Fibroblast of skin of abdomen (primary cell): Measurements from ENCODE around the gene KRT40.

Experiments used
- DNase-seq: peaks from one replicate; pipeline ENCODE4 v3.0.0-alpha.2; 2013

Gene KRT40

DNA sequence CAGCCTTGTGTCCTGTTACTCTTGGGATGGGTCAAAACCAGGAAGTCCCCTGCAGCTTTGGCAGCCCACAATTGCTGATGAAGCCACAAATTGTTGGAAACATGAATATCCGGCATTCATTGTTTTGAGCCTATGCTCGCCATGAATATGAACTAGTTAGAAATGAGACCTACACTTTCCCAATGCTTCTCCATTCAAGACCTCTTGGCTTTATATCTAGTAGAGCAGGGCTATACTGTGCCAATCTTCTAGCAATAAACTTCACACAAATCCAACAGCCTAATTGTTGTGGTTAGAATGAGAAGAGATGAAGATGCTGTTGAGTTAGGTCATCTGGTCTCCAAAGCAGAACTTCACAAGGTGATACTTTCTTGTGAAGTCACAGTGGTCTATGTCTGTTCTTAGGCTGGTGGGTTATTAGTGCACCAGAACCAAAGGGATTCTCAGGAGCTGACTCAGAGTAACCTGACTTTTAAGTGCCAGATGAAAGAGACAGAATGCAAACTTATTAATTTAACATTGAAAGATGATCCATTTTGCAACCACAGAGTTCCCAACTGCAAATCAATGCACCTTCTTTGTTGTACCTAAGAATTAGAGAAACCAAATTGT, 33.0 kb downstream of the KRT40 start:
- no peak for DNase-seq

DNA sequence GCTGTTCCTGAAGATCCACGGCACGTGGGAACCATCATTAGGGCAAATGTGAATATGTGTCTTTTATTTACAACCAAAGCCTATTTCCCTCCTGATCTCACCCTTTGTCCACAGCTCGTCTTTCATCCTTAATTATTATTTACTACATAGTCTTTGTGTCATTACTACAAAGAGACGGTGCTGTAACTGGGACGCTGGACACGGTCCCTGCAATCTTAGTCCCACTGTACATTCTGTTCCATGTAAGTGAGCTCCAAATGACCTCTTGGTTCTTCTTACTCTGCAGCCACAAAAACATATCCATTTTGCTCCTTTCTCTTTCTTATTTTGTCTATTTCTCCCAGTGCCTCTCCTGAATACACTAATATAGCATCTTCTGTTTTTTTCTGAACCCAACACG, 34.0 kb downstream of the KRT40 start:
- DNase-seq, result no peak

DNA sequence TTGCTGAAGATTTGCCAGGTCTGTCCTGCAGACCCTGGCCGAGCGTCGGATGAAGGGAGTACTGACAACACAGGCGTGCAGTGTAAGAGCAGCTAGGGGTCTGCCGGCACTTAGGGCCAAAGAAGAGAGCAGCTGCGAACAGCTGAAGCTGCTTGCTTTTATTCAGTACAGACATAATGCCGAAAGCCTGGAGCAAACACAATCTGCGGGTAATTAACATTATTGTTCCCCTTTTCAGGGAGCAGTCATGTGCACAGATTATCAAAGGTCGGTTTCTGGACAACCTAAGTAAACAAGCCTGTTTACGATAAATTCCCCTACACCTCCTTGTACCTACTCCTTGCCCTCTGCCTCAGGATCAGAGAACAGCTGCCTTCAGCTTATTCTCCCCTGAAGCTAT, 34.7 kb downstream of the KRT40 start:
- no peak for DNase-seq

DNA sequence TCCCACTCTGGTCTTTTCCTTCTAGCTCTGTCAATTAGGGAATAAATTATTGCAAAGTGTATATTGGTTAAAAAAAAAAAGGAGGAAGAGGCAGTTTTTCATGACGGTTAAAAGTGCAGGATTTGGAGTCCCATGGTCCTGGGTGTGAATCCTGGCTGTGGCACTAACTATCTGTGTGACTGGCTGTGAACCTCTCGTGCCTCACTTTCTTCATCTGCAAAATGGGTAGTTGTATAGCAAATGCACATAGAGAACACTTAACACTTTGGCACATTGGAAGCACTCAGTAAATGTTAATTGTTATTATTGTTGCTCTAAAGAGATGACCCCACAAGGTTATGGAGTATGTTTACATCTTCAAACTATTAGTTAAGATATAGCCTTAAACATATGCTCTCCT, 36.2 kb downstream of the KRT40 start:
- DNase-seq, result no peak

DNA sequence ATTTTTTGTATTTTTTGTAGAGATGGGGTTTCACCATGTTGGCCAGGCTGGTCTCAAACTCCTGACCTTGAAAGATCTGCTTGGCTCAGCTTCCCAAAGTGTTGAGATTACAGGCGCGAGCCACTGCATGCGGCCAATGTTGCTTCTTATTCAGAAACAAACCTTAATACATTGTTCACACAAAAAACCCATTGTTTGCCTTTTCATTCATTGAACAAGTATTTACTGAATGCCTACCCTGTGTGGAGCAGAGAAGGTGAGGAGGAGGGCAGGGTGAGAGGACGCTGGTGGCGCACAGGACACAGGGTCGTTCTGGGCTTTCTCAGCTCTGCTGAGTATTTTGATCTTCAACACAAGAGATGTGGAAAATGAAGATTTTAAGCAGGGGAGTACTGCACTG, 38.7 kb downstream of the KRT40 start:
- DNase-seq, result no peak

DNA sequence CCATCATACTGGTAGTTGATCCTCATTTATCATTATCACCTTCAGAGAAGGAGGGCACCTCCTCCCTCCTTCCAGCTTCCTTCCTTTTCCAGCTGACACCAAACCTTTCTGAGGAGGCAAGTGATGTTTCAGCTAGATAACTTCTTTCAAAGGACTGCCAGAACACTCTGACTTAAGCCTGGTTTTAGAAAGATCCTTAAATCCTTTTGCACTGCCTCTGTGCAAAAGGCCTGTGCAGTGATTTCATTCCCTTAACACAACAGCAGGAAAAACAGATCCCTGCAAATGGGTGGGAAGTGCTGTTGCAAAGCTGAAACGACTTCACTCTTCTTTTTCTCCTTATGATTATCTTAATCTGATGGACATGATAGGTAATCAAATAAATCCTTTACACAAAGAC, 39.6 kb downstream of the KRT40 start:
- DNase-seq, result no peak

DNA sequence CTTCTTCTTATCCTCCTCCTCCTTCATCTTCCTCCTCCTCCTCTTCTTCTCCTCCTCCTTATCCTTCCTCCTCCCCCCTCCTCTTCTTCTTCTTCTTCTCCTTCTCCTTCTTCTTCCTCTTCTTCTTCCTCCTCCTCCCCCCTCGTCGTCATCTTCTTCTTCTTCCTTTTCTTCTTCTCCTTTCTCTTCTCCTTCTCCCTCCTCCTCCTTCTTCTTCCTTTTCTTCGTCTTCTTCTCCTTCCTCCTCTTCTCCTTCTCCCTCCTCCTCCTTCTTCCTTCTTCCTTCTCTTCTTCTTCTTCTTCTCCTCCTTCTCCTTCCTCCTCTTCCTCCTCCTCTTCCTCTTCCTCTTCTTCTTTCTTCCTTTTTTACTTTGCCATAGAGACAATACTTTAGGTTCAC, 41.6 kb downstream of the KRT40 start:
- DNase-seq, result no peak

DNA sequence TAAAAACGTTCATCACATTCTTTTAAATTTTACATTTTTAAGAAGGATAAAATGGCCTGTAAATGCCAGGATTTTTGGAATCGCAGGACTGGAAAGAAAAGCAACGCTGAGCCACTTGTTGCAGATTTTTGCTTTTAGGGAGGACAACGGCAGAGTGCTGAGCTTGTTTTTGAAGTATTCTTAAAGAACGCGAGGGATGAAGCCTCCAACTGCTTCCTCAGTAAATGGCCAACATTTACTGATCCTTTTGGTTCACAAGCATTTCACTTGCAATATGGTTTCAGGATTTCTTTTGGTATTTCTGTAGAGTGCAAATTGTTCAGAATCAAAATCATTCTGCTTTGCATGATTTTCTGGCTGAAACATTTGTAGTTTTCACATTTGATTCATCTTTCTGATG, 43.9 kb downstream of the KRT40 start:
- DNase-seq, result no peak

DNA sequence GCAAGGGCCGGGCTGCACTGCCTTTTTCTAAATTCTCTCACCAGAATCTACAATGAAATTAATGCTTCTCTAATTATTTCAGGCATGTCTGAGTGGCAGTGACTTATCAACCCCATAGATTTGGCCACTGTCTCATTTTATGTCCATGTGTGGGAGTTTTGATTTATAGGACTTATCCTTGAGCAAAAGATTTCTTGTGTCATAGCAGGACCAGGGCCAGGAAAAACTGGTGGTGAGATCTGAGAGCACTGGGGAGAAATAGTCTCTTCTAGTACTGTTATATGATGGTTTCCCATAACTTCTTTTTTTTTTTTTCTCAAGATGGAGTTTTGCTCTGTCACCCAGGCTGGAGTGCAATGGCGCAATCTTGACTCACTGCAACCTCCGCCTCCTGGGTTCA, 45.1 kb downstream of the KRT40 start:
- peak; percentile 48 for DNase-seq

DNA sequence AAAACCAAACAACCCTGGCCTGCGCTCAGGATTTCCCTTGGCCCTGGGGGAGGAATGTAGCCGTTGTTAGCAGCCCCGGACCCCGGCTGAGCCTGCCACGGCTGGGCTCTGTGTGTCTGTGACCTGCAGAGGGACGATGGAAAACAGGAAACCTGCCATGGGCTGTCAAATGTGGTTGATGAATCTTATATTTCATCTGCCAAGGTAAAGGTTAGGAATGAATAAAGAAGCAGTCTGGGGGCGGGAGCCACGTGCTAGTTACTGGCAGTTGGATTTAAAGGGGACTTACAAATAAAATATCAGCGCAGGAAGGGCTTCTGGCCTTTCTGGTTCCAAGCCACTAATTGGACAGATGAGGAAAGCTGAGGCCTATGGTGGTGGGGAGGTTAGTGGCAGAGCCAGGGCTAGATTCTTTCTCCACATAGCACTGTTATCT, 46.7 kb downstream of the KRT40 start, which contains the start of gene KRT23:
TSS of gene KRT23 (minus strand) at position 263 of the 436 bp plus-strand sequence. CDS start 1,043 bp downstream, outside the sequence.
- DNase-seq, result no peak

DNA sequence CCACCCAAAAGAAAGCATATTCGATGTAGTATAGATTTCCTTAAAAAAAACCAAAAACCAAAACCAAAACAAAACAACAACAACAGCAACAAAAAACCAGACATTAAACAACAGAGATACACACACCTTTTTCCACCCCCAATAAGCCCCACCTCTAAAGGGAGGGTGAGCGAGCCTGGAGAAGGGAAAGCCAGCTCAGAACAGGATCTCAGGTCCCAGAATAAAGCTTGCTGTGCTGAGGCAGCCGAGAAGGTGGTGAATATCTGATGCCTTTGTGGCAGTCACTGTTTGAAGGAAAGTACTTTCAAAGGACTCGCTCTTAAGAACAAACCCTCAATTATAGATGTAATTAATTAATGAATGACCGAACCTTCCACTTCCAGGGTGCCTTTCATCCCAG, 47.1 kb downstream of the KRT40 start:
- no peak for DNase-seq

DNA sequence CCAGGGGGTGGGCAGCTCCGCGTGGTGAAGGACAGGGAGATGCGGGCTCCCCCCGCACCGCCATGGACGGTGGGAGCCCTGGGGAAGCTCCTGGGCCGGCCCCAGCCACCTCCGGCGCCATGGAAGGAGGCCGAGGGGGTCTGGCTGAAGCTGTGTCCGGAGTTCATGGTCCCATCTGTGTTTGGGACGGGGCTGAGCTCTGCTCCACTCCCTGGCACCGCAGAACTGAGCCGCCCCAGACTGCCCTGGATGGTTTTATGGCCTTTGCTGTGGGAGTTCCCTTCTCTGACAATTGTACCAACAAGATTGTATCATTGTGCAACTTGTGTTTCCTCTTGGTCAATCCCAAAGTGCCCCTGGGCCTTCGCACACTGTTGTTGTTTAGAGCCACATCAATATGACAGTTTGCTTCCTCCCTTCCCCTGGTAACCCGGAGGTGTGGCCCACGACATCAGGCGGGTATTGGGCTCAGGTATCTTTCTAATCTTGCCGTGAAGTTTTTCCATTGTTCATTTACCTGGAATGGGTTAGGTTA, 47.6 kb downstream of the KRT40 start:
- no peak for DNase-seq

DNA sequence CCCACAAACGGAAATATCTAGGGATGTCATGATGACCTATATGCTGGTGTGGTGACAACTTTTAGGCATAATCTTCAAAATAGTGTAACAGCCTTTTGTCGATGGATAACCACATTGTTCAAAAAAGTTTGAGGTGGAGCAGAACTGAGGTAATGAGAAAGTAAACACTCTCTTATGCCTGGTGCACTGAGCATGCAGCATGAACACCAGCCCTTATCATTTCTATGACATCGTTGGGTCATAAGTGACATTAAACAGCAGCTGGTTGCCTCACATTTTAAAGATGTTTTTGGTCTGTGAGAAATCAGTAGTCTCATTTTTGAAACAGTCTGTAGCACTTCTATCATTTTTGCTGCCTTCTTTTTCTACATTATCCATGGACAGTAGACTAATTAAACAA, 48.5 kb downstream of the KRT40 start:
- no peak for DNase-seq

DNA sequence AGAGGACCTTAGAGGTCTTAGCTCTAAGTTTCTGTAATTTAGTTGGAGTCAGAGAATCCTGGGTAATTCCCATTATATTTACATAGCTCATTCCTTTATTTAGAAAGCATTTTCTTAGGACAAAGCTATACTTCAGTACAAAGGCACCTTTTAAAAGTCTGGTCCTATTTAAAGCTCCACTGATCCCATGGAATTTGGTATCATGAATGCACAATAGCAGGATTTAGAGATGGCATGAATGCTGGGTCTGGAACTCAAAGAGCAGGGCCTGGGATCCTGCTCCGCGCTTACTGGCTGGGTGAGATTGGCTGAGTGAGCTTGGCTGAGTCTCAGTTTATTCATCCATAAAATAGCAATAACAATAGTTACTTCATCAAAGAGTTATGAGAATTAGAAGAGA, 51.5 kb downstream of the KRT40 start:
- DNase-seq, result no peak

DNA sequence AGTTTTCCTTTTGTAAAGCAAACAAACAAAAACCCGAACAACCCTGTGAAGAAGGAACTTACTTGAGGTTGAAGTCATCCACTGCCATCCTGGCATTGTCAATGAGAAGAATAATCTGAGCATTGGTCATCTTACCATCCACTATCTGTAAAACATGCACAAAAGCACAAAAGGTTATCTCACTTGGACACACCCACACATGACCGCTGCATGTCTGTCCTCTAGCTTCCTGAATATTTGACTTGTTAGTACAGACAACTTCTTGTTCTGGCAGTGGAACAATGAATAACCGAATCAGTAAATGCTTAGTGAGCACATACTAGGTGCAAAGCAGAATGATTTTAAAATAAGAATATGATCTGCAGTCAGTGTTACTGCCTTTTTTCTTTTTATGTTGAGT, 52.8 kb downstream of the KRT40 start:
- DNase-seq, result no peak
